ENCODE data around the gene CEP41. TPM values are rescaled to one million over a fixed set of nuclear protein-coding genes. Genes with fewer than 3 reads are reported as not detected.

The CEP41 gene
- 12.4 and 13.3 TPM in 2 replicates for total RNA-seq

GRCh38 chr7:130440527-130441365 is at the start of gene CEP41:
CEP41 (minus strand) TSS chr7:130441016; CDS start chr7:130440966, 50 bp downstream.

DNA sequence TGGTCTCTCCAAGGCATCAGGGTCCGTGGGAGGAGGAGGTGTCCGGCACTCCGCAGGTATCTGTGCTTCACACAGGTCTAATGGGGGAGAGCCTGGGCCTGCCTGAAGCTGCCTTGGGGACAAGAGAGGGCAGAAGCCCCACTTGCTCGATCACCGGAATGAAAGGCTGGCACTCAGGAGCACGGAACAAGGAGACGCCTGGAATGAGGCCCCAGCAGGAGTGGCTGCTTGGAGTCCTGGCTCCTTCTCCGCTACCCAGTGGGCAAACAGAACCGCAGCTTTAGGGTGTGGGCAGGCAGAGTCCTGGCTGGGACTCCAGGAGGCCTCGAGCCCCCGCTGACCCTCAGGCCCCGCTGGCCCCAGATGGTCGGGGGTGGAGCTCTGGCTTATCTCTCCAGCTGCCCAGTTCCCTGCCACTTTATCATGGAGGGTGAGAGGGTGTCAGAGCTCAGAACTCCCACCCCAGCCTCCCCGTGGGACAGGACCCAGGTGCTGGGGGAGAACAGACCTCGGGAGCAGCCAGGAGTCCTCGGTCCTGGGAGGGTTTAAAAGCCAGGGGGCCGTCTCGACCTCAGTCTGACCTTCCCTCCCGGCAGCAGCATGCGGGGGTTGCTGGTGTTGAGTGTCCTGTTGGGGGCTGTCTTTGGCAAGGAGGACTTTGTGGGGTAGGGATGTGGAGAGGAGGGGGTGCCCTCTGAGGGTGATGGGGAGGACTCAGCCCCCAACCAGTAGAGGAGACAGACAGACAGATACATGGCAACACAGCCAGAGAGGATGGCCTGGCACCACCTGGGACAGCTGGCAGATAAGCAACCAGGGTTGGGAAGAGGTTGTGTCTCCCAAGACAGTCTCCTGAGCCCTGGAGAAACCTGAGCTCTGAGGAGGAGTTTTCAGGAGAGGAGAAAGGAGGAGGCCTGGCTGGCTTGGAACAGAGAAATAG is 60.6 kb downstream of the CEP41 start, which contains the start of gene CPA1:
CPA1 (plus strand) TSS at position 574 of the 940 bp plus-strand sequence; CDS start at position 601, 27 bp downstream.

GRCh38 chr7:130344271-130344866 is 96.4 kb downstream of the CEP41 start, which contains the start of gene CPA5:
CPA5 (plus strand) TSS chr7:130344816; CDS start chr7:130346486, 1,670 bp downstream.

Small RNA genes within 50 kb of the gene (small RNA-seq; reads per million reads assigned to genes)
- gene RF02148 (not detected), gene RF02149 (not detected), gene RF02150 (not detected)

Other genes with a start within 250 kb of the CEP41 start
- 23.5 and 26.2 TPM in 2 replicates for gene TMEM209, start 235.6 kb downstream of the CEP41 start, total RNA-seq
- not detected in 2 replicates for gene SSMEM1, start 233.2 kb downstream of the CEP41 start, total RNA-seq
- gene CPA2, start 174.2 kb downstream of the CEP41 start, total RNA-seq = 0.26 and 0.43 TPM in 2 replicates
- 250 and 331 TPM in 2 replicates for gene CPA4, start 147.9 kb downstream of the CEP41 start, total RNA-seq
- 0.11 and 0.13 TPM in 2 replicates for gene CPA5, start 96.2 kb downstream of the CEP41 start, total RNA-seq
- gene CPA1, start 60.5 kb downstream of the CEP41 start, total RNA-seq = 2.2 and 3.7 TPM in 2 replicates
- 988 and 1,396 TPM in 2 replicates for gene MEST, start 51.1 kb upstream of the CEP41 start, total RNA-seq
- gene COPG2, start 227.7 kb upstream of the CEP41 start, total RNA-seq = 60.3 and 63.6 TPM in 2 replicates
- gene TSGA13, start 245.5 kb upstream of the CEP41 start, total RNA-seq = not detected in 2 replicates